ENCODE data around the gene RAB7B. TPM values are rescaled to one million over a fixed set of nuclear protein-coding genes. Genes with fewer than 3 reads are reported as not detected.

RAB7B gene
- total and polyA plus RNA-seq, 9 of the 15 experiments (the other 6 are each of a cell fraction or from before 2014, with no cell fraction given) = 0.03 to 0.29 (median 0.07) TPM; not detected in 4

- H3K27me3 ChIP-seq (ENCODE audit: control insufficient read depth in 2 of 2, insufficient read depth in 2 of 2, low read length in 2 of 2) = peaks cover 36 to 80% of the 10 kb centered on the region in 2 experiments
- 1% methylated on average over 6 of the region's 6 CpGs for WGBS (ENCODE audit: insufficient coverage, low coverage, missing lambda C conversion rate)
- TF ChIP-seq MLX (CRISPR knock-in tag; conservative IDR thresholded peaks at IDR 0.05) = no peak
- TF ChIP-seq ID3 (CRISPR knock-in tag; IDR thresholded peaks at IDR 0.05) = no peak
- no peak for TF ChIP-seq ID3 (tag; IDR thresholded peaks at IDR 0.05)
- no peak for TF ChIP-seq PURB (CRISPR knock-in tag; IDR thresholded peaks at IDR 0.05; ENCODE audit: low read depth)
- TF ChIP-seq SMAD2 (IDR thresholded peaks at IDR 0.05; ENCODE audit: low read depth, low read length) = no peak
- no peak overlapping the region for H3K27ac ChIP-seq (ENCODE audit: extremely low read depth, low read depth, low read length)
- intact Hi-C loops (cut with micrococcal nuclease) (no loop called here), in situ Hi-C loops (cut with MboI) (no loop called here)
- ChIA-PET POLR2A (interaction anchor here (0.7 kb wide), 1 partner anchor 201 kb away, joined by 3 read pairs; no protein-coding TSS in a partner anchor), CTCF (ENCODE audit: low intra/inter-chr PET ratio) (interaction anchor here (0.7 kb wide), 1 partner anchor 41 kb away, joined by 3 read pairs; no protein-coding TSS in a partner anchor)
- H3K36me3 ChIP-seq (ENCODE audit: control insufficient read depth, insufficient read depth, low read length) = no peaks in the 10 kb centered on the region
- no TSS peak for BruUV-seq (replicated peaks)
- no peak for FAIRE-seq
- ATAC-seq = no peak
- no peaks in the 10 kb centered on the region for H3K9me3 ChIP-seq (replicated peaks; ENCODE audit: control insufficient read depth, insufficient read depth, low read depth, low read length)
- peaks cover 4% of the 10 kb centered on the region; the same call in 1 of the 2 replicates for H4K20me1 ChIP-seq (replicated peaks; ENCODE audit: control insufficient read depth, insufficient read depth, low read length)
- H3K4me3 ChIP-seq = no peak overlapping the region
- H3K79me2 ChIP-seq (ENCODE audit: control insufficient read depth, insufficient read depth, low read length) = no peaks in the 10 kb centered on the region
- H3K9ac ChIP-seq (ENCODE audit: insufficient read depth in 1 of 2, low read depth in 2 of 2, low read length in 2 of 2) = no peak overlapping the region
- DNase-seq (ENCODE audit: extremely low read depth in 1 of 4, low spot score in 3 of 4) = no peak
- no peaks in the 10 kb centered on the region for H3K9me1 ChIP-seq (ENCODE audit: control insufficient read depth, insufficient read depth, low read length)
- H3K4me2 ChIP-seq (ENCODE audit: insufficient read depth, low read length) = no peak overlapping the region
- peaks cover 0 to 4% of the 10 kb centered on the region in 2 experiments; a peak in 1 of 5 replicates for H3K4me1 ChIP-seq (replicated peaks in 1 of 2; ENCODE audit: control insufficient read depth in 2 of 2, insufficient read depth in 2 of 2, low read length in 2 of 2)
- H2AFZ ChIP-seq (ENCODE audit: low read depth, low read length) = no peak overlapping the region
Observed at GRCh38 chr1:205936311-205936710, 66.9 kb downstream of the RAB7B start.
